ENCODE data around the gene BCL6. TPM values are rescaled to one million over a fixed set of nuclear protein-coding genes. Genes with fewer than 3 reads are reported as not detected.

The BCL6 gene
- total and polyA plus RNA-seq, 4 donors = 7.8 to 71.8 (median 13.3) TPM

DNA sequence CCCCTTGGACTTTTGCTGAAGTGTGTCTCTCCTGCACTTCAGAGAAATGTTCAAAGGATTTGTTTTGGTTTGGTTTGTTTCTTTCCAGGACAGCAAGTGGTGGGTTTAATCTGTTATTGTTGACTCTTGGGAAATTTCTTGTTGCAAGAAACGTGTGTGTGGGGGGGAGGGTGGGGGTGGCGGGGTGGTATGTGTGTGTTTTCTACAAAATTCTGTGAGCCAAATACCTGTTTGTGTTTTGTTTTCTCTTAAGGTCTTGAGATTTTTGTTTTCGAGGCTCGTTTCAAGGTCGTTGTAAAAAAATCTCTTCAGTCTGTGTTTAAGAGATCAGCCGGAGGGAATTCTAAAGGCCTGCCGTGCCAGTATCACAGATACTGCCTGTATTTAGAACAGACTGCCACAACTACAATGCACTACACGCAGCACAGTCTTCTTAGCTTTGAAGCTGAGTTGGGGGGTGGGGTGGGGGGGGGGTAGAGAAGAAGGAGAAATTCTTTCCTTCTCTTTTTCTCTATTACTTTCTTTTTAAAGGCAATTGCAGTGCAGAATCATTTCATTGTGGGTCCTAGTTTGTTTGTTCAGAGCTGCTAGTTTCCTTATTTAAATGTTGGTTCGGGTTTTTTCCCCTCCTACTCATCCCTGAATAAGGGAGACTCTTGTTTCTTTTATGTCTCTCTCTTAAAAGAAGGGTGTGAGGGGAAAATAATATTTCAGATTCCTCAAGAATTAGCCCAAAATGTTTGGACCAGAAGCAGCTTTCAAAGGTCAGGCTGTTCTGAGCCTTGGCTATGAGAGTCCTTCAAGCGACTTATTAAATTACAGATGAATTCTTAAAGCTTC is 1.4 kb upstream of the BCL6 start:
- Histone ChIP-seq H3K27me3 (ENCODE audit: control insufficient read depth in 4 of 4, insufficient read depth in 4 of 4, low read length in 3 of 4) (no peaks in the 10 kb centered on the region), H3K27ac (ENCODE audit: low read depth in 1 of 2, low read length in 2 of 2) (peak overlapping the region; percentile 100), H3K36me3 (ENCODE audit: control insufficient read depth in 4 of 4, insufficient read depth in 3 of 4, low read depth in 1 of 4, low read length in 3 of 4) (no peaks in the 10 kb centered on the region), H3K9ac (ENCODE audit: low read depth in 1 of 2, low read length in 2 of 2) (peak overlapping the region; percentile 82 to 100), H3K9me3 (ENCODE audit: control insufficient read depth in 4 of 4, low read length in 3 of 4) (no peaks in the 10 kb centered on the region), H3K4me1 (ENCODE audit: control insufficient read depth in 4 of 4, insufficient read depth in 4 of 4, low read length in 3 of 4) (peaks cover 3 to 46% (median 33%) of the 10 kb centered on the region in 4 donors), H3K4me3 (ENCODE audit: low read depth in 1 of 3, low read length in 3 of 3) (peak overlapping the region; percentile 57 to 85 (median 74))
- no peak for DNase-seq (ENCODE audit: low spot score)
- 19% methylated on average over 10 of the region's 10 CpGs for WGBS
- no peak for TF ChIP-seq SP1 (IDR thresholded peaks at IDR 0.05)
- TF ChIP-seq, protein P1, sequence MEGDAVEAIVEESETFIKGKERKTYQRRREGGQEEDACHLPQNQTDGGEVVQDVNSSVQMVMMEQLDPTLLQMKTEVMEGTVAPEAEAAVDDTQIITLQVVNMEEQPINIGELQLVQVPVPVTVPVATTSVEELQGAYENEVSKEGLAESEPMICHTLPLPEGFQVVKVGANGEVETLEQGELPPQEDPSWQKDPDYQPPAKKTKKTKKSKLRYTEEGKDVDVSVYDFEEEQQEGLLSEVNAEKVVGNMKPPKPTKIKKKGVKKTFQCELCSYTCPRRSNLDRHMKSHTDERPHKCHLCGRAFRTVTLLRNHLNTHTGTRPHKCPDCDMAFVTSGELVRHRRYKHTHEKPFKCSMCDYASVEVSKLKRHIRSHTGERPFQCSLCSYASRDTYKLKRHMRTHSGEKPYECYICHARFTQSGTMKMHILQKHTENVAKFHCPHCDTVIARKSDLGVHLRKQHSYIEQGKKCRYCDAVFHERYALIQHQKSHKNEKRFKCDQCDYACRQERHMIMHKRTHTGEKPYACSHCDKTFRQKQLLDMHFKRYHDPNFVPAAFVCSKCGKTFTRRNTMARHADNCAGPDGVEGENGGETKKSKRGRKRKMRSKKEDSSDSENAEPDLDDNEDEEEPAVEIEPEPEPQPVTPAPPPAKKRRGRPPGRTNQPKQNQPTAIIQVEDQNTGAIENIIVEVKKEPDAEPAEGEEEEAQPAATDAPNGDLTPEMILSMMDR (IDR thresholded peaks at IDR 0.05; ENCODE audit: low read depth, low read length, missing input control) = no peak
- TF ChIP-seq RXRA (IDR thresholded peaks at IDR 0.05) = no peak
- TF ChIP-seq JUND (IDR thresholded peaks at IDR 0.05) = no peak
- TF ChIP-seq, protein P2, sequence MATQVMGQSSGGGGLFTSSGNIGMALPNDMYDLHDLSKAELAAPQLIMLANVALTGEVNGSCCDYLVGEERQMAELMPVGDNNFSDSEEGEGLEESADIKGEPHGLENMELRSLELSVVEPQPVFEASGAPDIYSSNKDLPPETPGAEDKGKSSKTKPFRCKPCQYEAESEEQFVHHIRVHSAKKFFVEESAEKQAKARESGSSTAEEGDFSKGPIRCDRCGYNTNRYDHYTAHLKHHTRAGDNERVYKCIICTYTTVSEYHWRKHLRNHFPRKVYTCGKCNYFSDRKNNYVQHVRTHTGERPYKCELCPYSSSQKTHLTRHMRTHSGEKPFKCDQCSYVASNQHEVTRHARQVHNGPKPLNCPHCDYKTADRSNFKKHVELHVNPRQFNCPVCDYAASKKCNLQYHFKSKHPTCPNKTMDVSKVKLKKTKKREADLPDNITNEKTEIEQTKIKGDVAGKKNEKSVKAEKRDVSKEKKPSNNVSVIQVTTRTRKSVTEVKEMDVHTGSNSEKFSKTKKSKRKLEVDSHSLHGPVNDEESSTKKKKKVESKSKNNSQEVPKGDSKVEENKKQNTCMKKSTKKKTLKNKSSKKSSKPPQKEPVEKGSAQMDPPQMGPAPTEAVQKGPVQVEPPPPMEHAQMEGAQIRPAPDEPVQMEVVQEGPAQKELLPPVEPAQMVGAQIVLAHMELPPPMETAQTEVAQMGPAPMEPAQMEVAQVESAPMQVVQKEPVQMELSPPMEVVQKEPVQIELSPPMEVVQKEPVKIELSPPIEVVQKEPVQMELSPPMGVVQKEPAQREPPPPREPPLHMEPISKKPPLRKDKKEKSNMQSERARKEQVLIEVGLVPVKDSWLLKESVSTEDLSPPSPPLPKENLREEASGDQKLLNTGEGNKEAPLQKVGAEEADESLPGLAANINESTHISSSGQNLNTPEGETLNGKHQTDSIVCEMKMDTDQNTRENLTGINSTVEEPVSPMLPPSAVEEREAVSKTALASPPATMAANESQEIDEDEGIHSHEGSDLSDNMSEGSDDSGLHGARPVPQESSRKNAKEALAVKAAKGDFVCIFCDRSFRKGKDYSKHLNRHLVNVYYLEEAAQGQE (IDR thresholded peaks at IDR 0.05) = no peak
- no peak for TF ChIP-seq RAD21 (IDR thresholded peaks at IDR 0.05)
- TF ChIP-seq HNF4A (conservative IDR thresholded peaks at IDR 0.05) = no peak
- no peak for TF ChIP-seq TAF1 (conservative IDR thresholded peaks at IDR 0.05)
- TF ChIP-seq, protein P3, sequence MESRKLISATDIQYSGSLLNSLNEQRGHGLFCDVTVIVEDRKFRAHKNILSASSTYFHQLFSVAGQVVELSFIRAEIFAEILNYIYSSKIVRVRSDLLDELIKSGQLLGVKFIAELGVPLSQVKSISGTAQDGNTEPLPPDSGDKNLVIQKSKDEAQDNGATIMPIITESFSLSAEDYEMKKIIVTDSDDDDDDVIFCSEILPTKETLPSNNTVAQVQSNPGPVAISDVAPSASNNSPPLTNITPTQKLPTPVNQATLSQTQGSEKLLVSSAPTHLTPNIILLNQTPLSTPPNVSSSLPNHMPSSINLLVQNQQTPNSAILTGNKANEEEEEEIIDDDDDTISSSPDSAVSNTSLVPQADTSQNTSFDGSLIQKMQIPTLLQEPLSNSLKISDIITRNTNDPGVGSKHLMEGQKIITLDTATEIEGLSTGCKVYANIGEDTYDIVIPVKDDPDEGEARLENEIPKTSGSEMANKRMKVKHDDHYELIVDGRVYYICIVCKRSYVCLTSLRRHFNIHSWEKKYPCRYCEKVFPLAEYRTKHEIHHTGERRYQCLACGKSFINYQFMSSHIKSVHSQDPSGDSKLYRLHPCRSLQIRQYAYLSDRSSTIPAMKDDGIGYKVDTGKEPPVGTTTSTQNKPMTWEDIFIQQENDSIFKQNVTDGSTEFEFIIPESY (IDR thresholded peaks at IDR 0.05) = no peak
- no peak for TF ChIP-seq NR2F2 (IDR thresholded peaks at IDR 0.05)
- no peak for TF ChIP-seq FOXA1 (IDR thresholded peaks at IDR 0.05)
- TF ChIP-seq FOXA2 (IDR thresholded peaks at IDR 0.05) = no peak
- TF ChIP-seq, protein P4, sequence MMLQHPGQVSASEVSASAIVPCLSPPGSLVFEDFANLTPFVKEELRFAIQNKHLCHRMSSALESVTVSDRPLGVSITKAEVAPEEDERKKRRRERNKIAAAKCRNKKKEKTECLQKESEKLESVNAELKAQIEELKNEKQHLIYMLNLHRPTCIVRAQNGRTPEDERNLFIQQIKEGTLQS (IDR thresholded peaks at IDR 0.05) = no peak
- TF ChIP-seq EGR1 (IDR thresholded peaks at IDR 0.05; ENCODE audit: low read depth in 2 of 2) = no peak
- no peak for TF ChIP-seq YY1 (IDR thresholded peaks at IDR 0.05)
- no peak for TF ChIP-seq HNF4G (IDR thresholded peaks at IDR 0.05)
- TF ChIP-seq, protein P5, sequence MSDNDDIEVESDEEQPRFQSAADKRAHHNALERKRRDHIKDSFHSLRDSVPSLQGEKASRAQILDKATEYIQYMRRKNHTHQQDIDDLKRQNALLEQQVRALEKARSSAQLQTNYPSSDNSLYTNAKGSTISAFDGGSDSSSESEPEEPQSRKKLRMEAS (IDR thresholded peaks at IDR 0.05) = no peak
- no peak for TF ChIP-seq GABPA (IDR thresholded peaks at IDR 0.05 in 1 of 2, conservative IDR thresholded peaks at IDR 0.05 in 1 of 2)

Measured in liver (tissue), 9 donors.